GM18517 (cell line): ENCODE results near the gene KRT81.
"Not testable (repeated sequence)": the region's sequence is repeated elsewhere in the genome, so short reads cannot be mapped to it uniquely, and the experiment has no call there.

Source experiments
- ATAC-seq: cut with Tn5 transposase; IDR thresholded peaks from one replicate; pipeline ENCODE4 v1.9.1; 2021; ENCODE audit warnings: mild to moderate bottlenecking, moderate library complexity; ENCODE audit not compliant: unreplicated experiment

The KRT81 gene

GRCh38 chr12:52318241-52318990, 27.1 kb upstream of the KRT81 start:
- ATAC-seq = no peak

GRCh38 chr12:52317468-52318052, 26.2 kb upstream of the KRT81 start:
- no peak for ATAC-seq

GRCh38 chr12:52316701-52317100, 25.4 kb upstream of the KRT81 start:
- no peak for ATAC-seq

DNA sequence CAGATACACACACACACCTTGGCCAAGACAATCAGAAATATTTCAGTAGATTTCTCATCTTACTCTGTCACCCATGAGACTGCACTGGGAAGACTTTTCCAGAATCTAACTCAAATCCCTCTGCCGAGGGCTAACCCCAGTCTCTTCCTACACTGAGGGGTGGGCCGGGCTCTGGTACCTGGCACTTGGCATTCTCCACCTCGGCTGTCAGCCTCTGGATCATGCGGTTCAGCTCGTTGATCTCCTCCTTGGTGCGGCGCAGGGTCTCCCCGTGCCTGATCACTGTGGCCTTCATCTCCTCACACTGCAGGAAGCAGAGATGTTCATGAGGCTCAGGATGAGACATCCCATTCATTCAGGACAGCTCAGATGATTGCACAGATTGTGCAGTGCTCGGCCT, 25.0 kb upstream of the KRT81 start:
- ATAC-seq = no peak

GRCh38 chr12:52315721-52316120, 24.4 kb upstream of the KRT81 start:
- not testable (repeated sequence) for ATAC-seq

- no peak for ATAC-seq
Measured at GRCh38 chr12:52314511-52314910, 23.2 kb upstream of the KRT81 start.

DNA sequence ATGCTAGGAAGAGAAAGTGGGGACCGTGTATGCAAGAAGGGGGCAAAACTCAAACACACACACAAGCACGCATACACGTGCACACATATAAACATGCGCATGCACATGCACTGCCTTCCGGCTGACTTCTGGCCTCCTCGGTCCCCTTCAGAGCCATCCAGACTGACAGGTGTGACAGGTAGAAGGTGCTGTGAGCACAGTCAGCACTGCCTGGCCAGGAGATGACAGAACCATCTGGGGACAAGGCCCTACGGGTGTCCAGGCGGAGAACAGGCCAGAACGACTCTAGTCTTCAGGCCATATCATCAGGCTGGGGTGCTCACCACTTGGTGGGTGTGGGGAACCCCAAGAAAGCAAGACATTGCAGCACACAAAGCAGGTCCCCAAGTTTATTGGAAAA, 22.6 kb upstream of the KRT81 start:
- no peak for ATAC-seq

- no peak for ATAC-seq
Measured at GRCh38 chr12:52313461-52313860, 22.1 kb upstream of the KRT81 start.

DNA sequence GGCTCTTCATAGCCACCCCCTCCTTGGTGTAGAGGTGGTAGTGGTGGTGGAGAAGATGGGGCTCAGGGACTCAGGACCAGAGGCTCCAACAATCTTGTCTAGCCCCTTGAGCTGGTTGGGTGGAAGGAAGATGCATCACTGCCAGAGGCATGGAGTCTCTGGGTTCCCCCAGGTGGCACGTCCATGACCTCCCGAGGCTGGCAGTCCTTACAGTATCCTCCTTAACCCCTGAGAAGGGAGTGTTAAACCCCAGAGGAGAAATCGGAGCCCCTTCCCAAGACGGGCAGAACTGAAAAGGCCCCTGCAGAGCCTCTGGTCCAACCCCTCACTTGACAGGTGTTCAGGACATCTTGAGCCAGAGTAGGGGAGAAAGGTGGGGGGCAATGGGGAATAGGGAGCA, 20.8 kb upstream of the KRT81 start:
- ATAC-seq = no peak

DNA sequence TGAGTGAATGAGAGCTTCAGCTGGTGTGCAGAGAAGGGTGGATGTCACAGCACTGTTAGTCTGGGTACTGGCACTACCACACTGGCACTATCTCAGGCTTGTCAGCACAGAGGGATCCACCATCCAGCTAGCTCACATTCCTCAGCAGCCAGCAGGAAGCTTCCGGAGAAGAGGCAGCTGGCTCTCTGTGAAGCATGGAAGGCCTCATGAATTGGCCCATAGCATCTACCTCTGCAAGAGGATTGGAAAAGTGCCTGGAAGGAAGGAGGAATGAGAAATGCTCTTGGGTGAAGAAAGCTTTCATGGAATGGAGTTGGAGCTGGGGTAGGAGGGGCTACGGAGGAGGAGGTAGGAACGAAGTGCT, 19.9 kb upstream of the KRT81 start:
- ATAC-seq = no peak

GRCh38 chr12:52310622-52311284, 19.4 kb upstream of the KRT81 start:
- no peak for ATAC-seq

GRCh38 chr12:52308806-52309425, 17.6 kb upstream of the KRT81 start:
- ATAC-seq = no peak

GRCh38 chr12:52307836-52308805, 16.8 kb upstream of the KRT81 start:
- ATAC-seq = no peak

GRCh38 chr12:52306731-52307130, 15.4 kb upstream of the KRT81 start:
- ATAC-seq = no peak

- ATAC-seq = no peak
Measured at GRCh38 chr12:52305921-52306705, 14.8 kb upstream of the KRT81 start.

DNA sequence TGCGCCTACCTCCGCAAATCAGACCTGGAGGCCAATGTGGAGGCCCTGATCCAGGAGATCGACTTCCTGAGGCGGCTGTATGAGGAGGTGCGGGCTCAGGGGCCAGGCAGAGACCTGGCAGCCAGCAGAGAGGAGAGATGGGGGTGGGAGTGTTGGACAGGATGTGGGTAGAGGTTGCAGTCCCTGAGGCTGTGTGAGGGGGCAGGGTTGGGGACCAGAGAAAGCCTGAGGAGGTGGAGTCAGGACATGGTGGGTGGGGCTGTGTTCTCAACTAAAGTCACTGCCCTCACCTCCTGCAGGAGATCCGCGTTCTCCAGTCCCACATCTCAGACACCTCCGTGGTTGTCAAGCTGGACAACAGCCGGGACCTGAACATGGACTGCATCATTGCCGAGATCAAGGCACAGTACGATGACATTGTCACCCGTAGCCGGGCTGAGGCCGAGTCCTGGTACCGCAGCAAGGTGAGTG, 13.6 kb upstream of the KRT81 start:
- peak; percentile 82 for ATAC-seq

GRCh38 chr12:52302242-52302914, 11.0 kb upstream of the KRT81 start:
- ATAC-seq = not testable (repeated sequence)

DNA sequence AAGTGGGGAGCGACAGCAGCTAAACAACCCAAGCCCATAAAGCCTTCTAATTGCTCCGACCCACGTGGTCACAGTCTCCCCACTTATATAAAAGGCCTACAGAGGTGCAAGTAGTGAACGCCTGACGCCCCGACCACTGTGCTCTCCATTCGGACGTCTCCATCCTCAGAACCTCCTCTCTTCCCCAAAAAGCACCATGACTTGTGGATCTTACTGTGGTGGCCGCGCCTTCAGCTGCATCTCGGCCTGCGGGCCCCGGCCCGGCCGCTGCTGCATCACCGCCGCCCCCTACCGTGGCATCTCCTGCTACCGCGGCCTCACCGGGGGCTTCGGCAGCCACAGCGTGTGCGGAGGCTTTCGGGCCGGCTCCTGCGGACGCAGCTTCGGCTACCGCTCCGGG, 10.4 kb upstream of the KRT81 start:
- ATAC-seq = not testable (repeated sequence)
